ENCODE data around the gene CSNK2A2.

DNA sequence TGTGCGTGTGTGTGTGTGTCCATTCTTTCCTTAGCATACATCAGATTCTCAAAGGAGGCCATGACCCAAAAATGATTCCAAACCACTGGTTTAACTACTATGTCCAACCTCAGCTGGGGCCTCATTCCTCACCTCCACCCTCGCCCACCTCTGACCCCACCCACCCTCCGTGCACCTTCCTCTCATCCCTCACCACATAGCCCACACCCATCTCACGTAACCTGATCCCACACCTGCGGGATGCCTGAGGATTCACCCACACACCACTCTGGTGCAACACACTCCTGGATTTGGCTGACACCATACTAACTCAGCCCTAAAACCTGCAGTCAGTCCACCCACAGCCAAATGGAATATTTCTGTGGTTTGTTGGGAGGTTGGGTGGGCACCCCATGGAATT lies 3.3 kb upstream of the CSNK2A2 start:
- TF ChIP-seq JUN (IDR thresholded peaks at IDR 0.05; ENCODE audit: borderline replicate concordance, insufficient read depth, insufficient read length, low read depth) (no peak), CTCF (IDR thresholded peaks at IDR 0.05; ENCODE audit: extremely low read depth in 1 of 2, insufficient read depth in 1 of 2, low read depth in 1 of 2, low read length in 2 of 2) (no peak)

Data from endothelial cell of umbilical vein (primary cell).